GM12873 (cell line): Measurements from ENCODE around the gene ENTREP3.

Experiments
- CTCF ChIP-seq: IDR thresholded peaks from 2 replicates; pipeline ENCODE4 v1.5.1; 2012; ENCODE audit warnings: low read depth, mild to moderate bottlenecking, moderate library complexity, low read length, control low read depth; ENCODE audit not compliant: insufficient read depth; ENCODE audit errors: missing control alignments

Gene ENTREP3

GRCh38 chr1:155244368-155245162 lies 10.7 kb downstream of the ENTREP3 start:
- TF ChIP-seq CTCF = peak; percentile 36

- TF ChIP-seq CTCF = no peak
Observed at GRCh38 chr1:155242805-155243358, 12.4 kb downstream of the ENTREP3 start.

GRCh38 chr1:155241841-155242264 lies 13.4 kb downstream of the ENTREP3 start:
- no peak for TF ChIP-seq CTCF

- TF ChIP-seq CTCF = no peak
Observed at GRCh38 chr1:155241069-155241679, 14.1 kb downstream of the ENTREP3 start.

GRCh38 chr1:155236451-155236850 lies 18.8 kb downstream of the ENTREP3 start:
- TF ChIP-seq CTCF = no peak

GRCh38 chr1:155228096-155228427 lies 27.2 kb downstream of the ENTREP3 start:
- TF ChIP-seq CTCF = no peak

GRCh38 chr1:155227261-155228095 lies 27.8 kb downstream of the ENTREP3 start:
- TF ChIP-seq CTCF = no peak
